K562 (cell line): ENCODE measurements around the gene LY6G6F. TPM values are rescaled to one million over a fixed set of nuclear protein-coding genes. Genes with fewer than 3 reads are reported as not detected.

Experiments
- EGR1 ChIP-seq: fragments of 450-650 bp; conservative IDR thresholded peaks from 2 replicates; pipeline ENCODE4 v1.6.1; 2017; ENCODE audit warnings: mild to moderate bottlenecking
- HDGF ChIP-seq: fragments of 450-650 bp; IDR thresholded peaks from 2 replicates; pipeline ENCODE4 v1.6.1; 2016
- RBM25 ChIP-seq: fragments of 200-400 bp; formaldehyde crosslinking; IDR thresholded peaks from 2 replicates; pipeline ENCODE4 v1.6.1; 2018; ENCODE audit warnings: low read length, low read depth, moderate library complexity; ENCODE audit not compliant: severe bottlenecking
- ZNF133 ChIP-seq: fragments of 250-450 bp; sonication (Bioruptor Pico); IDR thresholded peaks from 2 replicates; pipeline ENCODE4 v1.4.0; 2020; ENCODE audit warnings: mild to moderate bottlenecking
- ZNF23 ChIP-seq: fragments of 250-450 bp; sonication (Bioruptor Pico); IDR thresholded peaks from 2 replicates; pipeline ENCODE4 v1.4.0; 2020; ENCODE audit warnings: mild to moderate bottlenecking
- polyA plus RNA-seq, 8 experiments: library from polyadenylated mRNA; depleted of rRNA in 4 of 8; stranded (reverse) in 5 of 8; unstranded in 3 of 8; fragments of >200 nt; fragmentation: Nextera tagmentation in 2 of 8; fragmentation: Illumina TruSeq in 1 of 8; extraction: Ambion mirVana in 2 of 8; extraction: Trizol in 1 of 8; gene quantifications; 2 replicates each; pipeline versions ENCODE4 v1.2.1 to v1.2.3, GENCODE V29; 2011 to 2014; ENCODE audit warnings: inconsistent platforms in 1 of 8, missing spikeins in 1 of 8
- total RNA-seq, 7 experiments: library from RNA; depleted of rRNA in 6 of 7; stranded (reverse); fragments of >200 nt in 6 of 7; fragmentation: Illumina TruSeq in 2 of 7; extraction: Trizol in 2 of 7; gene quantifications; 2 replicates each; pipeline versions ENCODE4 v1.2.1 to v1.2.3, GENCODE V29; 2011 to 2021; ENCODE audit warnings: low replicate concordance in 1 of 7
- TF ChIP-seq, protein P1 (sequence below): fragments of 450-650 bp; IDR thresholded peaks from 2 replicates; pipeline ENCODE4 v1.6.1; 2016; ENCODE audit warnings: mild to moderate bottlenecking, moderate library complexity
- TF ChIP-seq, protein P2 (sequence below): sonication (generic); formaldehyde crosslinking; IDR thresholded peaks from 2 replicates; pipeline ENCODE4 v1.8.0; 2022; ENCODE audit warnings: missing genetic modification reagents, mild to moderate bottlenecking, borderline replicate concordance
- TF ChIP-seq, protein P3 (sequence below), 2 experiments: fragments of 450-650 bp; conservative IDR thresholded peaks; 2 replicates each; pipeline ENCODE4 v1.6.1; 2017; ENCODE audit warnings: mild to moderate bottlenecking in 2 of 2, moderate library complexity in 2 of 2
- TF ChIP-seq, protein P4 (sequence below), 2 experiments: fragments of 450-650 bp in 1 of 2; sonication (generic) in 1 of 2; formaldehyde crosslinking in 1 of 2; IDR thresholded peaks in 1 of 2; conservative IDR thresholded peaks in 1 of 2; 2 replicates each; pipeline versions ENCODE4 v1.6.1 to v1.8.1; 2016 to 2023; ENCODE audit warnings: mild to moderate bottlenecking in 2 of 2, moderate library complexity in 2 of 2, inconsistent platforms in 1 of 2, missing genetic modification reagents in 1 of 2

LY6G6F gene
- total and polyA plus RNA-seq, 9 of the 15 experiments (the other 6 are each of a cell fraction or from before 2014, with no cell fraction given): 0.14 to 0.50 (median 0.28) TPM; not detected in 2

DNA sequence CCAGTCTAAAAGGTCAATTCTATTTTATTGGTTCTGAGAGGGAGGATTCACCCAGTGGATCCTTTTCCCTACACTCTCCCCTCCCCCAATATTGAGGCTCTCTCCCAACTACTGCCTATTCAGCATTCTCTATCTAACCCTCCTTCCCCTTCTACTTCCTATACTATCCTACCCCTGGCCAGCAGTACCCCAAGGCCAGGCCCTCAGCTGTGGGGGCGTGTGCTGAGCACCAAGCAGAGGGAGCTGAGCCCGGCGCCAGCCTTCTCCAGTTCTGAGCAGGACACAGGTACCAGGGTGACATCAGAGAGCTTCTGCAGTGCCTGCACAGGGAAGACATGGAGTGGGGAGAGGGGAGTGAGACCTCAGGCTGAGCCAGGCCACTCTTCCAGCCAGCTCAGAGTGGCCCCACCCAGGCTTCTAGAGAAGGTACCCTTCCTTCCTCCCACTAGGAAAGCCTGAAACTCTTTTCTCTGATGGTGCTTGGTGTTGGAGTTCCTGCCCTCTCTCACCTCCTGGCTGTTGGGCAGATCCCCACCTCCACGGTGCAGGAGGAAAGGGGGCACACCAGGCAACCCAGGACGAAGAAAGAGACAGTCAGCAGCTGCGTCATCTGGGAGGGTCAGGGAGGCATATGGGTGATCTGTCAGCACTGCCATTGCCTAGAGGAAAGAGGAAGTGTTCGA is 20.5 kb downstream of the LY6G6F start (continued):
- TF ChIP-seq, protein P1, sequence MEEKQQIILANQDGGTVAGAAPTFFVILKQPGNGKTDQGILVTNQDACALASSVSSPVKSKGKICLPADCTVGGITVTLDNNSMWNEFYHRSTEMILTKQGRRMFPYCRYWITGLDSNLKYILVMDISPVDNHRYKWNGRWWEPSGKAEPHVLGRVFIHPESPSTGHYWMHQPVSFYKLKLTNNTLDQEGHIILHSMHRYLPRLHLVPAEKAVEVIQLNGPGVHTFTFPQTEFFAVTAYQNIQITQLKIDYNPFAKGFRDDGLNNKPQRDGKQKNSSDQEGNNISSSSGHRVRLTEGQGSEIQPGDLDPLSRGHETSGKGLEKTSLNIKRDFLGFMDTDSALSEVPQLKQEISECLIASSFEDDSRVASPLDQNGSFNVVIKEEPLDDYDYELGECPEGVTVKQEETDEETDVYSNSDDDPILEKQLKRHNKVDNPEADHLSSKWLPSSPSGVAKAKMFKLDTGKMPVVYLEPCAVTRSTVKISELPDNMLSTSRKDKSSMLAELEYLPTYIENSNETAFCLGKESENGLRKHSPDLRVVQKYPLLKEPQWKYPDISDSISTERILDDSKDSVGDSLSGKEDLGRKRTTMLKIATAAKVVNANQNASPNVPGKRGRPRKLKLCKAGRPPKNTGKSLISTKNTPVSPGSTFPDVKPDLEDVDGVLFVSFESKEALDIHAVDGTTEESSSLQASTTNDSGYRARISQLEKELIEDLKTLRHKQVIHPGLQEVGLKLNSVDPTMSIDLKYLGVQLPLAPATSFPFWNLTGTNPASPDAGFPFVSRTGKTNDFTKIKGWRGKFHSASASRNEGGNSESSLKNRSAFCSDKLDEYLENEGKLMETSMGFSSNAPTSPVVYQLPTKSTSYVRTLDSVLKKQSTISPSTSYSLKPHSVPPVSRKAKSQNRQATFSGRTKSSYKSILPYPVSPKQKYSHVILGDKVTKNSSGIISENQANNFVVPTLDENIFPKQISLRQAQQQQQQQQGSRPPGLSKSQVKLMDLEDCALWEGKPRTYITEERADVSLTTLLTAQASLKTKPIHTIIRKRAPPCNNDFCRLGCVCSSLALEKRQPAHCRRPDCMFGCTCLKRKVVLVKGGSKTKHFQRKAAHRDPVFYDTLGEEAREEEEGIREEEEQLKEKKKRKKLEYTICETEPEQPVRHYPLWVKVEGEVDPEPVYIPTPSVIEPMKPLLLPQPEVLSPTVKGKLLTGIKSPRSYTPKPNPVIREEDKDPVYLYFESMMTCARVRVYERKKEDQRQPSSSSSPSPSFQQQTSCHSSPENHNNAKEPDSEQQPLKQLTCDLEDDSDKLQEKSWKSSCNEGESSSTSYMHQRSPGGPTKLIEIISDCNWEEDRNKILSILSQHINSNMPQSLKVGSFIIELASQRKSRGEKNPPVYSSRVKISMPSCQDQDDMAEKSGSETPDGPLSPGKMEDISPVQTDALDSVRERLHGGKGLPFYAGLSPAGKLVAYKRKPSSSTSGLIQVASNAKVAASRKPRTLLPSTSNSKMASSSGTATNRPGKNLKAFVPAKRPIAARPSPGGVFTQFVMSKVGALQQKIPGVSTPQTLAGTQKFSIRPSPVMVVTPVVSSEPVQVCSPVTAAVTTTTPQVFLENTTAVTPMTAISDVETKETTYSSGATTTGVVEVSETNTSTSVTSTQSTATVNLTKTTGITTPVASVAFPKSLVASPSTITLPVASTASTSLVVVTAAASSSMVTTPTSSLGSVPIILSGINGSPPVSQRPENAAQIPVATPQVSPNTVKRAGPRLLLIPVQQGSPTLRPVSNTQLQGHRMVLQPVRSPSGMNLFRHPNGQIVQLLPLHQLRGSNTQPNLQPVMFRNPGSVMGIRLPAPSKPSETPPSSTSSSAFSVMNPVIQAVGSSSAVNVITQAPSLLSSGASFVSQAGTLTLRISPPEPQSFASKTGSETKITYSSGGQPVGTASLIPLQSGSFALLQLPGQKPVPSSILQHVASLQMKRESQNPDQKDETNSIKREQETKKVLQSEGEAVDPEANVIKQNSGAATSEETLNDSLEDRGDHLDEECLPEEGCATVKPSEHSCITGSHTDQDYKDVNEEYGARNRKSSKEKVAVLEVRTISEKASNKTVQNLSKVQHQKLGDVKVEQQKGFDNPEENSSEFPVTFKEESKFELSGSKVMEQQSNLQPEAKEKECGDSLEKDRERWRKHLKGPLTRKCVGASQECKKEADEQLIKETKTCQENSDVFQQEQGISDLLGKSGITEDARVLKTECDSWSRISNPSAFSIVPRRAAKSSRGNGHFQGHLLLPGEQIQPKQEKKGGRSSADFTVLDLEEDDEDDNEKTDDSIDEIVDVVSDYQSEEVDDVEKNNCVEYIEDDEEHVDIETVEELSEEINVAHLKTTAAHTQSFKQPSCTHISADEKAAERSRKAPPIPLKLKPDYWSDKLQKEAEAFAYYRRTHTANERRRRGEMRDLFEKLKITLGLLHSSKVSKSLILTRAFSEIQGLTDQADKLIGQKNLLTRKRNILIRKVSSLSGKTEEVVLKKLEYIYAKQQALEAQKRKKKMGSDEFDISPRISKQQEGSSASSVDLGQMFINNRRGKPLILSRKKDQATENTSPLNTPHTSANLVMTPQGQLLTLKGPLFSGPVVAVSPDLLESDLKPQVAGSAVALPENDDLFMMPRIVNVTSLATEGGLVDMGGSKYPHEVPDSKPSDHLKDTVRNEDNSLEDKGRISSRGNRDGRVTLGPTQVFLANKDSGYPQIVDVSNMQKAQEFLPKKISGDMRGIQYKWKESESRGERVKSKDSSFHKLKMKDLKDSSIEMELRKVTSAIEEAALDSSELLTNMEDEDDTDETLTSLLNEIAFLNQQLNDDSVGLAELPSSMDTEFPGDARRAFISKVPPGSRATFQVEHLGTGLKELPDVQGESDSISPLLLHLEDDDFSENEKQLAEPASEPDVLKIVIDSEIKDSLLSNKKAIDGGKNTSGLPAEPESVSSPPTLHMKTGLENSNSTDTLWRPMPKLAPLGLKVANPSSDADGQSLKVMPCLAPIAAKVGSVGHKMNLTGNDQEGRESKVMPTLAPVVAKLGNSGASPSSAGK: no peak
- TF ChIP-seq EGR1: no peak
- no peak for TF ChIP-seq ZNF23 (CRISPR knock-in tag)
- TF ChIP-seq ZNF133 (CRISPR knock-in tag): no peak
- TF ChIP-seq RBM25: no peak
- TF ChIP-seq HDGF: peak; percentile 62; the same call in 1 of the 2 replicates
- TF ChIP-seq, protein P2, sequence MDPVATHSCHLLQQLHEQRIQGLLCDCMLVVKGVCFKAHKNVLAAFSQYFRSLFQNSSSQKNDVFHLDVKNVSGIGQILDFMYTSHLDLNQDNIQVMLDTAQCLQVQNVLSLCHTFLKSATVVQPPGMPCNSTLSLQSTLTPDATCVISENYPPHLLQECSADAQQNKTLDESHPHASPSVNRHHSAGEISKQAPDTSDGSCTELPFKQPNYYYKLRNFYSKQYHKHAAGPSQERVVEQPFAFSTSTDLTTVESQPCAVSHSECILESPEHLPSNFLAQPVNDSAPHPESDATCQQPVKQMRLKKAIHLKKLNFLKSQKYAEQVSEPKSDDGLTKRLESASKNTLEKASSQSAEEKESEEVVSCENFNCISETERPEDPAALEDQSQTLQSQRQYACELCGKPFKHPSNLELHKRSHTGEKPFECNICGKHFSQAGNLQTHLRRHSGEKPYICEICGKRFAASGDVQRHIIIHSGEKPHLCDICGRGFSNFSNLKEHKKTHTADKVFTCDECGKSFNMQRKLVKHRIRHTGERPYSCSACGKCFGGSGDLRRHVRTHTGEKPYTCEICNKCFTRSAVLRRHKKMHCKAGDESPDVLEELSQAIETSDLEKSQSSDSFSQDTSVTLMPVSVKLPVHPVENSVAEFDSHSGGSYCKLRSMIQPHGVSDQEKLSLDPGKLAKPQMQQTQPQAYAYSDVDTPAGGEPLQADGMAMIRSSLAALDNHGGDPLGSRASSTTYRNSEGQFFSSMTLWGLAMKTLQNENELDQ (CRISPR knock-in tag): no peak
- TF ChIP-seq, protein P3, sequence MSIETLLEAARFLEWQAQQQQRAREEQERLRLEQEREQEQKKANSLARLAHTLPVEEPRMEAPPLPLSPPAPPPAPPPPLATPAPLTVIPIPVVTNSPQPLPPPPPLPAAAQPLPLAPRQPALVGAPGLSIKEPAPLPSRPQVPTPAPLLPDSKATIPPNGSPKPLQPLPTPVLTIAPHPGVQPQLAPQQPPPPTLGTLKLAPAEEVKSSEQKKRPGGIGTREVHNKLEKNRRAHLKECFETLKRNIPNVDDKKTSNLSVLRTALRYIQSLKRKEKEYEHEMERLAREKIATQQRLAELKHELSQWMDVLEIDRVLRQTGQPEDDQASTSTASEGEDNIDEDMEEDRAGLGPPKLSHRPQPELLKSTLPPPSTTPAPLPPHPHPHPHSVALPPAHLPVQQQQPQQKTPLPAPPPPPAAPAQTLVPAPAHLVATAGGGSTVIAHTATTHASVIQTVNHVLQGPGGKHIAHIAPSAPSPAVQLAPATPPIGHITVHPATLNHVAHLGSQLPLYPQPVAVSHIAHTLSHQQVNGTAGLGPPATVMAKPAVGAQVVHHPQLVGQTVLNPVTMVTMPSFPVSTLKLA (conservative IDR thresholded peaks at IDR 0.05): no peak
- TF ChIP-seq, protein P4, sequence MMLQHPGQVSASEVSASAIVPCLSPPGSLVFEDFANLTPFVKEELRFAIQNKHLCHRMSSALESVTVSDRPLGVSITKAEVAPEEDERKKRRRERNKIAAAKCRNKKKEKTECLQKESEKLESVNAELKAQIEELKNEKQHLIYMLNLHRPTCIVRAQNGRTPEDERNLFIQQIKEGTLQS (IDR thresholded peaks at IDR 0.05): no peak
- TF ChIP-seq, protein P4 (CRISPR knock-in tag; conservative IDR thresholded peaks at IDR 0.05): no peak
